Stimulated activated naive CD8-positive, alpha-beta T cell treated with anti-CD3 and anti-CD28 coated beads, Interleukin-15, amount 100 ng/mL, for 72 hours (primary cell): ENCODE results near the gene TAT.
"Not testable (repeated sequence)": the region's sequence is repeated elsewhere in the genome, so short reads cannot be mapped to it uniquely, and the experiment has no call there.

ENCODE experiments used
- ATAC-seq: fragments of 150-1000 bp; cut with Tn5 transposase; 2 replicates; pipeline ENCODE4 v1.10.0; 2021; ENCODE audit warnings: mild to moderate bottlenecking, moderate library complexity
- DNase-seq, 2 donors: peaks; one replicate each; pipeline ENCODE4 v3.0.0; 2021 to 2022
- H3K27ac Mint-ChIP-seq, 2 donors: one replicate each; pipeline ENCODE4 v1.8.0; 2022; ENCODE audit warnings: mild to moderate bottlenecking in 2 of 2, mixed read lengths in 2 of 2, moderate library complexity in 2 of 2
- H3K27me3 Mint-ChIP-seq: one replicate; pipeline ENCODE4 v1.8.0; 2022; ENCODE audit warnings: mixed read lengths
- H3K4me1 Mint-ChIP-seq: one replicate; pipeline ENCODE4 v1.8.0; 2022; ENCODE audit warnings: mild to moderate bottlenecking, mixed read lengths
- H3K4me3 Mint-ChIP-seq, 2 donors: one replicate each; pipeline ENCODE4 v1.8.0; 2022; ENCODE audit warnings: mild to moderate bottlenecking in 2 of 2, mixed read lengths in 2 of 2, moderate library complexity in 1 of 2
- H3K9me3 Mint-ChIP-seq, 2 donors: one replicate each; pipeline ENCODE4 v1.8.0; 2022; ENCODE audit warnings: mixed read lengths in 2 of 2

The TAT gene

DNA sequence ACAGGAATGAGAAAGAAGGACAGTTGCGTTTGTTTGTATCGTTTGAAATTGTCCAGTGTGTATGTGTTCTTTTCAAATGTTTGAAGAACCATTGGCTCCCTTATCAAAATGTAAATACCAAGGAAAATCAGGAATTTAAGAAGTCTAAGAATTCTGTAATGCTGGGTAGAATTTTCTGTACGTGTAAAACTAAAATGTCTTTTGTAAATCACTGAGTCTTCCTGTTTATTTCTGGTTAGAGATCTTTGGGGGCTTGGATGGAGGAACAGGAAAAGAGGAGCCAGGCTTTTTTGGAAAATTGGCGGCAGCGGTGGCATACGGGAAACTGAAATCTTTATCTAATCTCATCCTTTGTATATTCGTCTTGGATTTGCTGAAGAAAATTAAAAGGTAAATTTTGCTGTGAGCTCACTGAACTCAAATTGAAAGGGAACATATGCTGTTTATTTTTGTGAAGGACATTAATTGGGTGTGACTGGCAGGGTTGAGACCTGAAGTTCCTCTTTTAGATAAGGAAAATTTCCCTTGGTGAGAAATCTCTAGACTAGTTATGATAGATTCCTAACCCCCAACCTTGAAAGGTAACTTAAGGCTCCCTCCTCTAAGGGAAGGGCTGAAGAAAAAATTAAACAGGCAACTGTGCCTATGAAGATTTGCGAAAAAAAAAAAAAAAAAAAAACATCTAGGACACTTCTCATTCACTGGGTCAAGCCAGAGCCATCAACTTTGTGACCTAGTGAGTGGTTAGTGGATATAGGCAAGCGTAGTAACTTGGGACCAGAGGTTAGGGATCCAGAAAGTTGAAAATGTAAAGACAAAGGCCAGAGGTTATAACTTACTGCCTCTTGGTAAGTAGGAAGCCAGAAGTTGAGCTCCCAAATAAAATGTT is 10.8 kb downstream of the TAT start:
- DNase-seq (no peak), ATAC-seq (no peak)
- Mint-ChIP-seq H3K4me3 (peak overlapping the region; percentile 93 to 94), H3K27me3 (no peaks in the 10 kb centered on the region), H3K4me1 (peaks cover 22% of the 10 kb centered on the region), H3K9me3 (peaks cover 4 to 19% of the 10 kb centered on the region in 2 donors), H3K27ac (peak overlapping the region; percentile 27 to 96)

DNA sequence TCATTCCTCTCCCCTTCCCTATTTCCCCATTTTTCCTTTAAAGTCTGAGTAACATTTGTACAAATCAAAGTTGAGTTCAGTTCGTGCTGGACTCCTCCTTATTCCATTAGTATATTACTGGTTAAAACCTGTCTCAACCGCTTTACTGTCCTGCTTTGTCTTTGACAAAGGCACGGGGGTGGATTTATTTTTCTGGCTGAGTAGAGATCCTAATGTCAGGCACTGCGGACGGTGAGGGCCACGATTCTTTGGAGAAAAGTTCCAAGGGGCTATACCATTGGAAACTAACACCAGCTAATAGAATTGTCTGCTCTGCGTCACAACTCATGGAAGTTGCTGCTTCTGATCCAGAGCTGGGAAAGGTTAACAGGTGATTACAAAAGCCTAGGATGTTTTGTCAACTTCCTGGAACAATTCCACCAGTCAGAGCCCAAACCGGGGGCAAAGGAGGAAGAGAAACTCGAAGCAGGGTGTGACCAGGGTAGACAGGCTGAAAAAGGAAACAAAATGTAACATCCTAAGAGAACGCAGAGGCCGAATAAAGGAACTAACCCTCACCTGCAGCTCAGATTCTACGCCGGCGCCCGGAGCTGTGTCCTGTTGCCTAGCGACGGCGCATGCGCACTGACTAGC is 12.4 kb downstream of the TAT start:
- H3K4me3 Mint-ChIP-seq: peak overlapping the region; percentile 93 to 94
- no peak for ATAC-seq
- H3K9me3 Mint-ChIP-seq: peaks cover 4 to 19% of the 10 kb centered on the region in 2 donors
- DNase-seq: no peak
- H3K27ac Mint-ChIP-seq: peak overlapping the region; percentile 96 to 98
- H3K4me1 Mint-ChIP-seq: peaks cover 22% of the 10 kb centered on the region
- no peaks in the 10 kb centered on the region for H3K27me3 Mint-ChIP-seq

- ATAC-seq (no peak), DNase-seq (no peak)
- Mint-ChIP-seq H3K9me3 (peaks cover 4 to 19% of the 10 kb centered on the region in 2 donors), H3K27me3 (peaks cover 5% of the 10 kb centered on the region), H3K4me1 (peaks cover 22% of the 10 kb centered on the region), H3K27ac (no peak overlapping the region), H3K4me3 (no peak overlapping the region)
Measured at GRCh38 chr16:71562552-71562951, 14.3 kb downstream of the TAT start.

DNA sequence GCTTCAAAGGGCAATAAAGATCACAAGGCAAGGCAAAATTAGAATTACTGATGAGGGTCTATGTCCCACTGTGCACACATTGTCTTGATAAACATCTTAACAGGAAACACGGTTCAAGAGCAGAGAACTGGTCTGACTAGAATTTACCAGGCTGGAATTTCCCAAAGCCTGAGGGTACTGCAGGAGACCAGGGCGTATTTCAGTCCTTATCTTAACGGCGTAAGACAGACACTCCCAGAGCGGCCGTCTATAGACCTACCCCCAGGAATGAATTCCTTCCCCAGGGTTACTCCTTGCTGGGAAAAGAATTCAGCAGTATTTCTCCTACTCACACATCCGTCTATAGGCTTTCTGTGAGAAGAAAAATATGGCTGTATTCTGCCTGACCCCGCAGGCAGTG is 15.0 kb downstream of the TAT start:
- ATAC-seq, H3K4me3 Mint-ChIP-seq, H3K27ac Mint-ChIP-seq, H3K27me3 Mint-ChIP-seq, DNase-seq: not testable (repeated sequence)
- Mint-ChIP-seq H3K9me3 (peaks cover 4 to 19% of the 10 kb centered on the region in 2 donors), H3K4me1 (peaks cover 22% of the 10 kb centered on the region)

- Mint-ChIP-seq H3K4me1 (peaks cover 10% of the 10 kb centered on the region), H3K27me3 (peaks cover 5% of the 10 kb centered on the region), H3K27ac (no peak overlapping the region), H3K9me3 (peaks cover 4 to 19% of the 10 kb centered on the region in 2 donors), H3K4me3 (no peak overlapping the region)
- ATAC-seq (no peak), DNase-seq (no peak)
Measured at GRCh38 chr16:71559855-71560254, 17.0 kb downstream of the TAT start.

DNA sequence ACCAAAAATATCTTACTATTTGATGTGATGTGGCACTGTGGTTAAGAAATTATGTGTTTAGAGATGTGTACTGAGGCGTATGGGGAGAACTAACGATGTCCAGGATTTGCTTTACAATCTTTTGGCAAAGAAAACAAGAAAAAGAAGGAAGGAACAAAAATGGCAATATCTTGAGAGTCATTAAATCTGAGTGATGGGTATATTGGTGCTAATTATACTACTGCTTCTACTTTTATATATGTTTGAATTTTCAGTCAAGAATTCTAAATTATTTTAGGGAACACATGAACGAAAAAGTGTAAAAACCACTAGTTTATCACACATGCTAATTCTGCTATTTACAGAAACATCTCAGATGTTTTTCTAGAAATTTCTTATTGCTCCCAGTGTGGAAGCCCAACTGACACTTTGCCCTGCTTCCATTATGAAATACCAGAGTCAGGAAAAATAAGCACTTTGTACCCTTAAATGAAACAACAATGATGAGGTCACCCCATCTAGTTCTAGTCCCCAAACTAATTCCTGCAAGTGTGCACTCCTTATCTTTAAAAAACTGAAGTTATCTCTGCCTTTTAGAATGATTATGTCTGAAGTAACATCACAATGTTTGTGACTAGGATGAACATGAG is 18.8 kb downstream of the TAT start:
- Mint-ChIP-seq H3K27ac (no peak overlapping the region), H3K9me3 (peaks cover 4 to 19% of the 10 kb centered on the region in 2 donors), H3K27me3 (peaks cover 5% of the 10 kb centered on the region), H3K4me1 (no peaks in the 10 kb centered on the region), H3K4me3 (no peak overlapping the region)
- DNase-seq (no peak), ATAC-seq (no peak)

DNA sequence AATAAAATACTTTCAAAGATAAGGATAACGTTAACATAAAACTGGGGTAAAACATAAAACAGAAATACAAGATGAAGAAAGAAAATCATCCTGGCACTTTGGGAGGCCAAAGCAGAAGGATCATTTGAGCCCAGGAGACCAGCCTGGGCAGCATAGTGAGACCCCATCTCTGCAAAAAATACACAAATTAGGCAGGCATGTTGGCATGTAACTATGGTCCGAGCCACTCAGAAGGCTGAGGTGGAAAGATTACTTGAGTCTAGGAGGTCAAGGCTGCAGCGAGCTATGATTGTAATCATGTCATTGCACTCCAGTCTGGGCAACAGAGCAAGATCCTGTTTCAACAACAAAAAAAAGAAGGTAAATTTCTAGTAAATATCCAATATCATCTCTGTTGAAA is 19.6 kb downstream of the TAT start:
- no peak for ATAC-seq
- H3K27me3 Mint-ChIP-seq: peaks cover 5% of the 10 kb centered on the region

DNA sequence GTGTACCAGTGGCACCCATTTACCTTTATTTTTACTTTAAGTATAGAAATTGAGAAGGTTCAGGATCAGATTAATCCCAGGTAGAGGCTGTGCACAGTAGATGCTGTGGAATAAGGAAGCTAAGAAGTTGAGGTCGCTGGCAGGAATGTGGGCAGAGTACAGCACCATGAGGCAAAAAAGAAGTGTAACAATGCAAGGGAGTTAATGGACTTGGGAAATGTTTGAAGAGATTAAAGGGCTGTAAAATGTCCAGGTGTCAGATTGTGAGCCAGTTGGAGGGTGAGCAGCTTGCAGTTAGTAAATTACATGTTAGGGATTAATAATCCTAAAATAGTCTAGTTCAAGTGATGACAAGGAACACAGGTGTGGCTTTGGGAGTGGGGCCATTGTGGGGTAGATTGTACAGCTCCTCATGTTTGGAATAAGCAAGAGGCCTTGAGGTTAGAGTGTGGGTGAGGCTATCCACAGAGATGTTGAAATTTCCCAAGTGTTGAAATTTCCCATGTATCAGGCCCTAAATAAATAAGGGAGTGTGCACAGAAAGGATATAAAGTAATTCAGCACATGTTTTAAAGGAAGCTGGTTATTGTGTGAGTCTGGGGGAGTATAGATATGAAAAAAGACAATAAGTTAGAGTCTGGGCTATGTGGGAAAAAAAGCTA is 21.5 kb downstream of the TAT start:
- Mint-ChIP-seq H3K9me3 (no peaks in the 10 kb centered on the region), H3K4me1 (no peaks in the 10 kb centered on the region), H3K27ac (no peak overlapping the region), H3K27me3 (peaks cover 5% of the 10 kb centered on the region), H3K4me3 (no peak overlapping the region)
- DNase-seq: no peak
- ATAC-seq: no peak

More for the DNA sequence above, 19.6 kb downstream of the TAT start:
- Mint-ChIP-seq H3K4me1 (no peaks in the 10 kb centered on the region), H3K4me3 (no peak overlapping the region), H3K27ac (no peak overlapping the region), H3K9me3 (peaks cover 4 to 11% of the 10 kb centered on the region in 2 donors)
- DNase-seq: no peak

DNA sequence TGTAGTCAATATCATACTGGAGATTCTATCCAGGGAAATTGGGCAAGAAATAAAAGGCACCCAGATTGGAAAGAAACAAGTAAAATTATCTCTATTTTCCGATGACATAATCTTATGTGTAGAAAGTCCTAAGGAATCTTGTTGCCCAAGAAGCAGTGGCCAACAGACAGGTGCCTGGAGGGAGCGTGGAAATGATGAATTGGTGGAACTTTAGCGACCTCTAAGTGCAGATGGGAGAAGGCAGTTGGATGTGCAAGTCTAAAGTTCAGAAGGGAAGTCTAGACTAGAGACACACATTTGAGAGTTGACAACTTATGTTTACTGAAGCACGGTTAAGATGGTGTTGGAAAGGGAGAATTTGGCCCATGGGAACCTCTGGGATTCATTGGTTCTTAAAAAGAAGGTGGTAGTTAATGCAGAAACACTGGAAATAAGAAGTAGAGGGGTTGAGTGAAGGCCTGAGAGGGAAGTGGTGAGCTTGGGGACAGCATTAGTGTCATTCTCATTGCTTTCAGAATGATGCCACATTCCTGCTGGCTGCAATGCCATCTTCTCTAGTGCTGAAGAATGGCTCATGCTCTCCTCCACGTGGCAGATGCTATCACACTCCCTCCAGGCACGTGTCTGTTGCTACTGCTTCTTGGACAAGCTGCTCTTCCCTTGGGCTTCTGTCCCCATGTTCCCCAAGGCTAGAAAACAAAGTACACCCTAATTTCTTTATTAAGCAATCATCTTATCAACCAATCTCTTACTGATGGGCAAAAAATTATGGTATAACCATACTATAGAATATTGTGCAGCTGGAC is 24.0 kb downstream of the TAT start:
- H3K9me3 Mint-ChIP-seq: no peaks in the 10 kb centered on the region
- no peaks in the 10 kb centered on the region for H3K4me1 Mint-ChIP-seq
- no peaks in the 10 kb centered on the region for H3K27me3 Mint-ChIP-seq
- ATAC-seq: no peak
- no peak for DNase-seq
- H3K4me3 Mint-ChIP-seq: no peak overlapping the region
- no peak overlapping the region for H3K27ac Mint-ChIP-seq

DNA sequence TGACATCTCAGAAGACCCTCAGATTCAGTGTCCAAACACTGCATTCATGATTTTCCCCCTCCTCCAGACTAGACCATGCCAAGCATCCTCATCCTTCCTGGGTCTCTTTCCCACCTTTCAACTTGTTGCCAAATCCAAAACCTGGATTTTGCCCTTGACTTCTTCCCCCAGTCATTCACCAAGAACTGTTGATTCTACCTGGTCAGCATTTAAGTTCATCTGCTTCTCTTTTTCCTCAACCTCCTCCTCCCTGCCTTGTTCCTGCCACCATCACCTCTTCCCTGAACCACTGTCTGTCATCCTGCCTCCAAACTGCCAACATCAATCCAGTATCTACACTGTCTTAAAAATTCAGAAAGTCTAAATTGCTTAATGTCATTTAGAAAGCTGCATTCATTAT is 29.7 kb downstream of the TAT start:
- DNase-seq (no peak), ATAC-seq (no peak)
- Mint-ChIP-seq H3K27ac (no peak overlapping the region), H3K27me3 (peaks cover 6% of the 10 kb centered on the region), H3K4me3 (no peak overlapping the region), H3K9me3 (no peaks in the 10 kb centered on the region), H3K4me1 (peaks cover 5% of the 10 kb centered on the region)

- Mint-ChIP-seq H3K4me1 (peaks cover 8% of the 10 kb centered on the region), H3K9me3 (no peaks in the 10 kb centered on the region), H3K4me3 (peak overlapping the region in 1 of 2 donors; percentile 36), H3K27ac (no peak overlapping the region), H3K27me3 (peaks cover 9% of the 10 kb centered on the region)
- ATAC-seq (peak; percentile 93), DNase-seq (peak; percentile 59 to 63)
Measured at GRCh38 chr16:71542377-71542776, 34.5 kb downstream of the TAT start.

DNA sequence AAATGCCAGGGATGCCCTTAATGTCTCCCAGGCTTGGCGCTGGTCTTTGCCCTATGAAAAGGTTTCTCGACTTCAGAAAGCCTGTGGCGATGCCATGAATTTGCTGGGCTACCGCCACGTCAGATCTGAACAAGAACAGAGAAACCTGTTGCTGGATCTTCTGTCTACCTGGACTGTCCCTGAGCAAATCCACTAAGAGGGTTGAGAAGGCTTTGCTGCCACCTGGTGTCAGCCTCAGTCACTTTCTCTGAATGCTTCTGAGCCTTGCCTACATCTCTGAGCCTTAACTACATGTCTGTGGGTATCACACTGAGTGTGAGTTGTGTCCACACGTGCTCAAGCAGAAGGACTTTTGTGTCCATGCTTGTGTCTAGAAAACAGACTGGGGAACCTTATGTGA is 39.2 kb downstream of the TAT start:
- Mint-ChIP-seq H3K4me1 (peaks cover 7% of the 10 kb centered on the region), H3K27ac (no peak overlapping the region), H3K4me3 (no peak overlapping the region), H3K9me3 (no peaks in the 10 kb centered on the region), H3K27me3 (peaks cover 8% of the 10 kb centered on the region)
- ATAC-seq (peak; percentile 79), DNase-seq (peak; percentile 13 to 31)

GRCh38 chr16:71536752-71537499 is 40.0 kb downstream of the TAT start:
- peaks cover under 1% of the 10 kb centered on the region for H3K4me1 Mint-ChIP-seq
- no peak overlapping the region for H3K27ac Mint-ChIP-seq
- H3K9me3 Mint-ChIP-seq: no peaks in the 10 kb centered on the region
- peaks cover under 1% of the 10 kb centered on the region for H3K27me3 Mint-ChIP-seq
- ATAC-seq (no peak), DNase-seq (no peak)
- no peak overlapping the region for H3K4me3 Mint-ChIP-seq

DNA sequence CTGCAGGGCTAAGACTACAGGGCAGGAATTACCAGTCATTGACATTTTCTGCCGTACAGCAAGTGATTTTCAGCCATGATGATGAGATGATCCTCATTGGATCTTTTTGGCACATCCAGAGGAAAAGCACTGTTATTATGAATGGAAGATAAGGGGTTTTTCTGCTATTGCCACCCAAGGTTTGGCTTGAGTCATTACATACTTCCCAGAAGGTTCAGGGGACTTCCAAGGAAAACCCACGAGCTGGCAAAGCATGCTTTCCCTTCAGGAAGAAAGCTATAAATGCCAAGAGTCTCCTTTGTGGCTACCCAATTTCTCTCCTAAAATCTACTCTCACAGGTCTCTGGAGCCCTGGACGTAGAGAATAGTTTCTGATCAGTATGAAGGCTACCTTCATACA is 44.5 kb downstream of the TAT start:
- no peaks in the 10 kb centered on the region for H3K9me3 Mint-ChIP-seq
- H3K27ac Mint-ChIP-seq: no peak overlapping the region
- no peaks in the 10 kb centered on the region for H3K4me1 Mint-ChIP-seq
- ATAC-seq (no peak), DNase-seq (no peak)
- no peak overlapping the region for H3K4me3 Mint-ChIP-seq
- peaks cover 15% of the 10 kb centered on the region for H3K27me3 Mint-ChIP-seq
